Hepatocyte (in vitro differentiated cells): Measurements from ENCODE around the gene SAMD4A.

ENCODE experiments used
- EZH2 ChIP-seq: fragments of 200-600 bp; sonication (generic); IDR thresholded peaks from 2 replicates; pipeline ENCODE4 v1.6.1; 2016; ENCODE audit warnings: antibody characterized with exemption, mild to moderate bottlenecking, borderline replicate concordance
- TF ChIP-seq, protein P1 (sequence below): fragments of 200-600 bp; sonication (generic); IDR thresholded peaks from 2 replicates; pipeline ENCODE4 v1.5.1; 2016; ENCODE audit warnings: antibody characterized with exemption, mild to moderate bottlenecking; ENCODE audit not compliant: poor library complexity

GRCh38 chr14:54649056-54649455 lies 82.1 kb downstream of the SAMD4A start:
- no peak for TF ChIP-seq EZH2
- TF ChIP-seq, protein P1, sequence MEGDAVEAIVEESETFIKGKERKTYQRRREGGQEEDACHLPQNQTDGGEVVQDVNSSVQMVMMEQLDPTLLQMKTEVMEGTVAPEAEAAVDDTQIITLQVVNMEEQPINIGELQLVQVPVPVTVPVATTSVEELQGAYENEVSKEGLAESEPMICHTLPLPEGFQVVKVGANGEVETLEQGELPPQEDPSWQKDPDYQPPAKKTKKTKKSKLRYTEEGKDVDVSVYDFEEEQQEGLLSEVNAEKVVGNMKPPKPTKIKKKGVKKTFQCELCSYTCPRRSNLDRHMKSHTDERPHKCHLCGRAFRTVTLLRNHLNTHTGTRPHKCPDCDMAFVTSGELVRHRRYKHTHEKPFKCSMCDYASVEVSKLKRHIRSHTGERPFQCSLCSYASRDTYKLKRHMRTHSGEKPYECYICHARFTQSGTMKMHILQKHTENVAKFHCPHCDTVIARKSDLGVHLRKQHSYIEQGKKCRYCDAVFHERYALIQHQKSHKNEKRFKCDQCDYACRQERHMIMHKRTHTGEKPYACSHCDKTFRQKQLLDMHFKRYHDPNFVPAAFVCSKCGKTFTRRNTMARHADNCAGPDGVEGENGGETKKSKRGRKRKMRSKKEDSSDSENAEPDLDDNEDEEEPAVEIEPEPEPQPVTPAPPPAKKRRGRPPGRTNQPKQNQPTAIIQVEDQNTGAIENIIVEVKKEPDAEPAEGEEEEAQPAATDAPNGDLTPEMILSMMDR = no peak
